Testis (tissue), 2 donors: ENCODE data around the gene RMDN2.
"Not testable (repeated sequence)": the region's sequence is repeated elsewhere in the genome, so short reads cannot be mapped to it uniquely, and the experiment has no call there.

Source experiments
- POLR2A ChIP-seq: fragments of 450-650 bp; IDR thresholded peaks from one replicate; pipeline ENCODE4 v1.6.1; 2017; ENCODE audit warnings: antibody characterized with exemption, mild to moderate bottlenecking, moderate library complexity
- TF ChIP-seq, protein P1 (sequence below), 3 experiments: fragments of 450-650 bp in 2 of 3; fragments of 200-600 bp in 1 of 3; sonication (generic) in 1 of 3; IDR thresholded peaks; one replicate each; pipeline ENCODE4 v1.5.1; 2016 to 2019; ENCODE audit warnings: antibody characterized with exemption in 3 of 3, mild to moderate bottlenecking in 2 of 3, moderate library complexity in 1 of 3

DNA sequence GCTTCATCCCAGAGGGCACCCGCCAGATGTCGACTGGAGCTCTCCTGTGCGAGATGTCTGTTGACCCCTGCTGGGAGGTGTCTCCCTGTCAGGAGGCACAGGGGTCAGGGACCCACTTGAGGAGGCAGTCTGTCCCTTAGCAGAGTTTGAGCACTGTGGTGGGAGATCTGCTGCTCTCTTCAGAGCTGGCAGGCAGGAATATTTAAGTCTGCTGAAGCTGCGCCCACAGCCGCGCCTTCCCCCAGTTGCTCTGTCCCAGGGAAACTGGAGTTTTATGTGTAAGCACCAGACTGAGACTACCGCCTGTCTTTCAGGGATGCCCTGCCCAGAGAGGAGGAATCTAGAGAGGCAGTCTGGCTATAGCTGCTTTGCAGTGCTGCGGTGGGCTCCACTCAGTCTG is 16.2 kb downstream of the RMDN2 start:
- TF ChIP-seq, protein P1, sequence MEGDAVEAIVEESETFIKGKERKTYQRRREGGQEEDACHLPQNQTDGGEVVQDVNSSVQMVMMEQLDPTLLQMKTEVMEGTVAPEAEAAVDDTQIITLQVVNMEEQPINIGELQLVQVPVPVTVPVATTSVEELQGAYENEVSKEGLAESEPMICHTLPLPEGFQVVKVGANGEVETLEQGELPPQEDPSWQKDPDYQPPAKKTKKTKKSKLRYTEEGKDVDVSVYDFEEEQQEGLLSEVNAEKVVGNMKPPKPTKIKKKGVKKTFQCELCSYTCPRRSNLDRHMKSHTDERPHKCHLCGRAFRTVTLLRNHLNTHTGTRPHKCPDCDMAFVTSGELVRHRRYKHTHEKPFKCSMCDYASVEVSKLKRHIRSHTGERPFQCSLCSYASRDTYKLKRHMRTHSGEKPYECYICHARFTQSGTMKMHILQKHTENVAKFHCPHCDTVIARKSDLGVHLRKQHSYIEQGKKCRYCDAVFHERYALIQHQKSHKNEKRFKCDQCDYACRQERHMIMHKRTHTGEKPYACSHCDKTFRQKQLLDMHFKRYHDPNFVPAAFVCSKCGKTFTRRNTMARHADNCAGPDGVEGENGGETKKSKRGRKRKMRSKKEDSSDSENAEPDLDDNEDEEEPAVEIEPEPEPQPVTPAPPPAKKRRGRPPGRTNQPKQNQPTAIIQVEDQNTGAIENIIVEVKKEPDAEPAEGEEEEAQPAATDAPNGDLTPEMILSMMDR (IDR thresholded peaks at IDR 0.05): not testable (repeated sequence)
- not testable (repeated sequence) for TF ChIP-seq POLR2A
